SIG-M5 (cell line): ENCODE results near the gene FBH1.
"Not testable (repeated sequence)": the region's sequence is repeated elsewhere in the genome, so short reads cannot be mapped to it uniquely, and the experiment has no call there.

Experiments
- DNase-seq: peaks from one replicate; lab custom pipeline; 2025; lab: John Stamatoyannopoulos, UW

Gene FBH1

DNA sequence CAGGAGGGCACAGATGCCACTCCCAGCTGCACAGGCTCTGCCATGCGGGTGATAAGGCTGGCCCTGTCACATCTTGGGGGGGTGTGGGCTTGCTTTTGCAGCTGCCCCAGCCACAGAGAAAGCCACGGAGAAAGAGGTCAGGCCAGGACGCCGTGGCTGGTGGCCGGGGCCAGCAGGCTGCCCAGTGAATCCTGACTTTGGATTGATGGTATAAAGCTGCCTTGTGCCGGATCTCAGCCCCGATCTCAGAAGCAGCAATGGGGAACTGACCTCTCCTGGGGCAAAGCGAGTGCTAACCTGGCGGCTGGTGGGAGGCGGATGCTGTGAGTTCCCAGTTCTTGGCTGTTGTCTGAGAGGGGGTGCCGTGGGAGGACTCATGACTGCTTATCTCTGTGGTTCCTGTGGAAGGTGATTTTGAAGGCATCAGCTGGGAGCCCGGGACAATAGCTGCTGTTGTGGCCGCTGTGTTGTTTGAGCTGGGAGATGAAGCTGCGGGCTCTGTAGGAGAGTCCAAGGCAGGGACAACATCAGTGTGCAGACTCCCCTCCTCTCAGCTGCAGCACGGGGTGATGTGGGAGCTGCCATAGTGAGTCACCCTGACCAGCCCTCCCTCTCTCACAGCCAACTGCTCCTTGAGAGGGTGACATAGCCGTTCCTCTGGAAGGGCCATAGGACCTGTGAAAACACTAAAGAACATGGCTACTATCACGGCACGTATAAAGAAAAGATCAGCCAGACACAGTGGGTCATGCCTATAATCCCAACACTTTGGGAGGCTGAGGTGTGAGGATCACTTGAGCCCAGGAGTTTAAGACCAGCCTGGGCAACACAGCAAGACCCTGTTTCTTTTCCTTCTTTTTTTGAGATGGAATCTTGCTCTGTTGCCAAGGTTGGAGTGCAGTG, 70.3 kb downstream of the FBH1 start:
- DNase-seq: no peak

DNA sequence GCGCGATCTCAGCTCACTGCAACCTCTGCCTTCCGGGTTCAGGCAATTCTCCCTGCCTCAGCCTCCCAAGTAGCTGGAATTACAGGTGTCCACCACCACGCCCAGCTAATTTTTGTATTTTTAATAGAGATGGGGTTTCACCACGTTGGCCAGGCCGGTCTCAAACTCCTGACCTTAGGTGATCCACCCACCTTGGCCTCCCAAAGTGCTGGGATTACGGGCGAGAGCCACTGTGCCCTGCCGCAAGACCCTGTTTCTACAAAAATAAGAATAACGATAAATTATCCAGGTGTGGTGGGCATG, 70.9 kb downstream of the FBH1 start:
- DNase-seq: not testable (repeated sequence)

DNA sequence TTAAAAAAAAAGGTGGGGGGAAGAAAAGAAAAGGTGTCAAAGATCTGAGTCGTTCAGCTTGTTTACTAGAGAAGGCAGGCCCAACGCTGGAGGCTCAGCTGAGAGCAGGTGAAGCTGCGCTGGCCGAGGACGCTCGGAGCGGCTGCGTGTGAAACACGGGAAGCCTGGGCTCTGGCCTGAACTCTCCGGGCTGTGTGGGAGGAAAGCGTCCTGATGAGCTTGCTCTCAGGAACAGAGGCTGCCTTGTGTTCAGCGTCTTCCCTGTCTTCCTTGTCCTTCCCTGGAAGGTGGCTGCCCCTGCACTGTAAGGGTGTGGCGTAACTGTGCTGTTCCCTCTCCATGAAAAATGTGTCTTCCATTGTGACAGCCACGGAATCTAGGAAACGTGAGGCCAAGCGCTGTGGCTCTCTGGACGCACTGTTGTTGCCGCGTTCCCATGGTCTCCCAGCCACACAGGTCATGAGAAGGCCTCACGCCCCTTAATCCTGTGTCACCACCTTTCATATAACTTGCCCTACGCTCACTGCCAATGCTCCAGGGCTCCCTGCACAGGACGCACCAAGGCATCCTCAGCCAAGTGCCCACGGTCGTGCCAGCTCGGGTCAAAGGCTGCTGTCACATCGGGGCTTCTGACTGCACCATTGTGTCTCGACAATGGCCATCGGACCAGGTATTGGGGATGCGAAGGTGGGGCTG, 71.5 kb downstream of the FBH1 start:
- DNase-seq: no peak

DNA sequence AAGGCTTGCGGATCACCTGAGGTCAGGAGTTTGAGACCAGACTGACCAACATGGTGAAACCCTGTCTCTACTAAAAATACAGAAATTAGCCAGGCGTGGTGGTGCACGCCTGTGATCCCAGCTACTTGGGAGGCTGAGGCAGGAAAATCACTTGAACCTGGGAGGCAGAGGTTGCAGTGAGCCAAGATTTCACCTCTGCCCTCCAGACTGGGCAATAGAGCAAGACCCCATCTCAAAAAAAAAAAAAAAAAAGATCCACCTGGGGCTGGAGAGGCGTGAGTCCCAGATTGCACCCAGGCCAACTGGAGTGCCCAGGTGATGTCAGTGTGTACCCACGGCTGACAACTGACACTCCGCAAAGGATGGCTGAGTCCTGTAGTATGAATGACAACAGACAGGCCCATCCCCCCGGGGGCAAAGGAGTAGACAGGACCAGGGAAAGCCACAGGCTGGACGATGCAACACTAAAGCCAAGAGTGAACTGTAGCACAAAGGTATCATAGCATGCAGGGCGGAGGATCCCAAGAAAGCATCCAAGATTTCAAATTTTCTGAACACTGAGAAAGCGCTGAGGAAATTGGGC, 72.4 kb downstream of the FBH1 start:
- DNase-seq: not testable (repeated sequence)

- no peak for DNase-seq
Measured at GRCh38 chr10:5963071-5963470, 73.0 kb downstream of the FBH1 start.

GRCh38 chr10:5963591-5963990, 73.5 kb downstream of the FBH1 start:
- no peak for DNase-seq

- DNase-seq: no peak
Measured at GRCh38 chr10:5964736-5965135, 74.7 kb downstream of the FBH1 start.

- no peak for DNase-seq
Measured at GRCh38 chr10:5965266-5965665, 75.2 kb downstream of the FBH1 start.

- DNase-seq: no peak
Measured at GRCh38 chr10:5968037-5968680, 78.1 kb downstream of the FBH1 start.

GRCh38 chr10:5968681-5969453, 78.8 kb downstream of the FBH1 start:
- no peak for DNase-seq

DNA sequence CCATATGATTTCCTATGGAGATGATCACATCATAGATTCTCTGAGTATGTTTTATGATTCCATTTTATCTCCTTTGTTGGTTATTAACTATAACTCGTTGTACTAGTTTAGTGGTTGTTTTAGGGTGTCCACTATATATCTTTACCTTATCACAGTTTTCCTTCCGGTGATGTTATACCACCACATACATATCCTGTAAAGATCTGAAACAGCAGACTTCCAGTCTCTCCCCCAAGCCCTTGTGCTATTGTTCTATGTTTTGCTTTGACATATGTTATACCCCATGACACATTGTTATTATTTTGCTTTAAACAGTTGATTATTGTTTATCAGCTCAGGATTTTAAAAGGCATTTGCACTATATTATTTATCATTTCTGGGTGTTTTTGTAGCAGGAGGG, 80.0 kb downstream of the FBH1 start:
- no peak for DNase-seq

DNA sequence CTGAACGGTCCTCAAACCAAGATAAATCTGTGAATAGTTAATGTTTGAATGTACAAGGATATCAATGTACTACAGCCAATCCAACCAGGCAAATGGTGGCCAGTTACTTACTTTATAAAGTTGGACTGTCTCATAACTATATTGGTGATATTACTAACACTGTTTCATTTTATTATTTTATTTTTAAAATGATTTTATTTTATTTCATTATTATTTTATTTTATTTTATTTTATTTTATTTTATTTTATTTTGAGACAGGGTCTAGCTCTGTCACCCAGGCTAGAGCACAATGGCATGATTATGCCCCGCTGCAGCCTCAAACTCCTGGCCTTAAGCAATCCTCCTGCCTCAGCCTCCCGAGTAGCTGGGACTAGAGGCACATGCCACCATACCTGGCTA, 80.5 kb downstream of the FBH1 start:
- no peak for DNase-seq

DNA sequence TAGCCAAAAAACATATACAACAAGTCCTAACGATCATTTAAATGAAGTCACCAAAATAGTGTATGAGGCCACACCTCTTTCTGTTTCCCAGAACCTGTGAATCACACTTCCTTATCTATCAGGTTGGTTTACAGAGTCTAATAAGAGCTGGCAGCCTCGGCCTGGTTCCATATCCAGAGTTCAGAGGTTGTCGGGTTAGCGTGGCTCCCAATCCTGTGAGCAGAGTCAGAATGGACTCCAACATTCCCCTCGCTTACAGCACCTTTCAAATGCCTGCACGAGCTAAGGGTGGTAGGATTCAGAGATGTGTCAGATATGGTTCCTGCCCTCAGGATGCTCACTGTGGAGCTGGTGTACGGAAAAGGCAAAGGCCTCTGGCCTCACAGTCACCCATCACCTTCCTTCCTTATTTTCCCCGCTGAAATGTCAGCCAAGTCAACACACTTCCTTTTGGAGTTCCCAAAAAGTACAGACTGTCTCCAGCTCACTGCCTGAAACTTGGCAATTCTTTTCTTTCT, 81.3 kb downstream of the FBH1 start:
- no peak for DNase-seq

DNA sequence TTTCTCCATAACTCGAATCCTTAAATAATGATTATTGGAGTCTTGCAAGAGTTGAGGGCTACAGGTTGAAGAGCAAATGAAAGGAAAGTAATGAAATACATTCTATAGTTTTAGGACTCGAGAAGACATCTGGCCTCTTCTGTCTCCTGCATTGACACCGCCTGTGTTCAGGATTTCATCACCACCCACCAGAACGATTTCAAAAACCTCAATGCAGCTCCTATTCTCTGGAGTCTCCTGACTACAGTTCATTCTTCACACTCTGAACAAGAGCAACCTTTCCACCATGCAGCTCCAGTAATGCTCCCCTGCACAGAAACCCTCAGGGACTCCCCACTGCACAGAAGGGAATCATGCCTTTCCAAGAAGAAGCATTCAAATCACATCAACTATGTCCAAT, 81.8 kb downstream of the FBH1 start:
- no peak for DNase-seq

DNA sequence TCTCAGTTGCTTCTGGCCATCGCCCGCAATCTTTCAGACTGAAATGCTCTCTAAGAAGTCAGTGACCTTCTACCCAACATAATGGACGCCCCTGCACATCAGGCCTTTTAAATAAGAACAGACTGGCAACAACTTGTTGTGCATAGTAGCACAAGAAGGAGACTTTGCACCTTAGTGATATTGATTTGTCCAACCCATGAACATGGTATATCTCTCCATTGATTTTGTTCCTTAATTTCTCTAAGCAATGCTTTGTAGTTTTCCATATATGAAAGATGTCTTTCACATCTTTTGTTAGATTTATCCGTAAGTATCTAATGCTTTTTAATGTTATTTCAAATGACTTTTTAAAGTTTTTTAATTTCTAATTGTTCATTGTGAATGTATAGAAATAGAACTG, 83.0 kb downstream of the FBH1 start:
- no peak for DNase-seq

GRCh38 chr10:5975641-5976473, 85.8 kb downstream of the FBH1 start:
- DNase-seq: no peak

- no peak for DNase-seq
Measured at GRCh38 chr10:5976512-5977470, 86.7 kb downstream of the FBH1 start.

- DNase-seq: no peak
Measured at GRCh38 chr10:5977471-5978229, 87.6 kb downstream of the FBH1 start, which contains the start of gene IL15RA. Gene IL15RA (minus strand): TSS chr10:5977543. CDS start chr10:5977492, 51 bp downstream.

DNA sequence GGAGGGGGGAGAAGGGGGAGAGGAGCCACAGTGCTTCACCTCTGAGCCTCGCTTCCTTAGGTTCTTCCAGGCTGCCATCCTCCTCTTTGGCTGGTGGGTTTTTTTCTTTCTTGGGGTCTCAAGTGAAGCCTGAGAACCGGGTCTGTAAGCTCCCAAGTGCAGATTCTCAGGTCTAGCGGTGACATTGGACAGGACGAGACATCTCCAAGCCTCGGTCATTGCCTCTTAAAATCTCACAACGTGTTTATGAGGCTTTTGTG, 88.1 kb downstream of the FBH1 start:
- DNase-seq: no peak
